ENCODE data around the gene COG5.

GRCh38 chr7:107208563-107208962 lies 355.2 kb downstream of the COG5 start:
- TF ChIP-seq, protein P1, sequence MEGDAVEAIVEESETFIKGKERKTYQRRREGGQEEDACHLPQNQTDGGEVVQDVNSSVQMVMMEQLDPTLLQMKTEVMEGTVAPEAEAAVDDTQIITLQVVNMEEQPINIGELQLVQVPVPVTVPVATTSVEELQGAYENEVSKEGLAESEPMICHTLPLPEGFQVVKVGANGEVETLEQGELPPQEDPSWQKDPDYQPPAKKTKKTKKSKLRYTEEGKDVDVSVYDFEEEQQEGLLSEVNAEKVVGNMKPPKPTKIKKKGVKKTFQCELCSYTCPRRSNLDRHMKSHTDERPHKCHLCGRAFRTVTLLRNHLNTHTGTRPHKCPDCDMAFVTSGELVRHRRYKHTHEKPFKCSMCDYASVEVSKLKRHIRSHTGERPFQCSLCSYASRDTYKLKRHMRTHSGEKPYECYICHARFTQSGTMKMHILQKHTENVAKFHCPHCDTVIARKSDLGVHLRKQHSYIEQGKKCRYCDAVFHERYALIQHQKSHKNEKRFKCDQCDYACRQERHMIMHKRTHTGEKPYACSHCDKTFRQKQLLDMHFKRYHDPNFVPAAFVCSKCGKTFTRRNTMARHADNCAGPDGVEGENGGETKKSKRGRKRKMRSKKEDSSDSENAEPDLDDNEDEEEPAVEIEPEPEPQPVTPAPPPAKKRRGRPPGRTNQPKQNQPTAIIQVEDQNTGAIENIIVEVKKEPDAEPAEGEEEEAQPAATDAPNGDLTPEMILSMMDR (IDR thresholded peaks at IDR 0.05; ENCODE audit: low read length) = no peak
- TF ChIP-seq EZH2 (IDR thresholded peaks at IDR 0.05; ENCODE audit: borderline replicate concordance, low read length) = no peak
